AG09319 (cell line): Measurements from ENCODE around the gene LMX1A.

Experiments
- DNase-seq: peaks from one replicate; pipeline ENCODE4 v3.0.0-alpha.2; 2010; ENCODE audit warnings: low read depth; ENCODE audit errors: extremely low read depth
- TF ChIP-seq, protein P1 (sequence below): IDR thresholded peaks from 2 replicates; pipeline ENCODE4 v1.5.1; 2011; ENCODE audit warnings: low read depth, mild to moderate bottlenecking, inconsistent platforms, low read length, moderate library complexity

Gene LMX1A

DNA sequence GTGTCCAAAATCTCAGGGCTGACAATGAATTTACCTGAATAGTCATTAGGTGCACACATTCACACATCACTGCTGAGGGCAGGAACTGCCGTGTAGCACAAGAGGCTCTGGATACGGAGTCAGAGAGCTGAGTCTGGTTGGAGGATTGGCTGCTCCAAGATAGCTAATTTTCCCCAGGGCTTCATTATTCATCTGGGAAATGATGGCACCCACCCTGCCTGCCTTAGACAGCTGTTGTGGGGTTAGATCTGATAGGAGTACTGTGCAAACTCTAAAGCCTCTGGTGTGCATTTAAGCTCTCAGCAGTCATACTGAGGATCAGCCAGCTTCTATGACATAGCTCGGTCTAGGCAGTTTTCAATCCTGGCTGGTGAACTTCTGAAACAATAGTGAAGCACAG, 67.0 kb downstream of the LMX1A start:
- DNase-seq, result no peak
- TF ChIP-seq, protein P1, sequence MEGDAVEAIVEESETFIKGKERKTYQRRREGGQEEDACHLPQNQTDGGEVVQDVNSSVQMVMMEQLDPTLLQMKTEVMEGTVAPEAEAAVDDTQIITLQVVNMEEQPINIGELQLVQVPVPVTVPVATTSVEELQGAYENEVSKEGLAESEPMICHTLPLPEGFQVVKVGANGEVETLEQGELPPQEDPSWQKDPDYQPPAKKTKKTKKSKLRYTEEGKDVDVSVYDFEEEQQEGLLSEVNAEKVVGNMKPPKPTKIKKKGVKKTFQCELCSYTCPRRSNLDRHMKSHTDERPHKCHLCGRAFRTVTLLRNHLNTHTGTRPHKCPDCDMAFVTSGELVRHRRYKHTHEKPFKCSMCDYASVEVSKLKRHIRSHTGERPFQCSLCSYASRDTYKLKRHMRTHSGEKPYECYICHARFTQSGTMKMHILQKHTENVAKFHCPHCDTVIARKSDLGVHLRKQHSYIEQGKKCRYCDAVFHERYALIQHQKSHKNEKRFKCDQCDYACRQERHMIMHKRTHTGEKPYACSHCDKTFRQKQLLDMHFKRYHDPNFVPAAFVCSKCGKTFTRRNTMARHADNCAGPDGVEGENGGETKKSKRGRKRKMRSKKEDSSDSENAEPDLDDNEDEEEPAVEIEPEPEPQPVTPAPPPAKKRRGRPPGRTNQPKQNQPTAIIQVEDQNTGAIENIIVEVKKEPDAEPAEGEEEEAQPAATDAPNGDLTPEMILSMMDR, result no peak

DNA sequence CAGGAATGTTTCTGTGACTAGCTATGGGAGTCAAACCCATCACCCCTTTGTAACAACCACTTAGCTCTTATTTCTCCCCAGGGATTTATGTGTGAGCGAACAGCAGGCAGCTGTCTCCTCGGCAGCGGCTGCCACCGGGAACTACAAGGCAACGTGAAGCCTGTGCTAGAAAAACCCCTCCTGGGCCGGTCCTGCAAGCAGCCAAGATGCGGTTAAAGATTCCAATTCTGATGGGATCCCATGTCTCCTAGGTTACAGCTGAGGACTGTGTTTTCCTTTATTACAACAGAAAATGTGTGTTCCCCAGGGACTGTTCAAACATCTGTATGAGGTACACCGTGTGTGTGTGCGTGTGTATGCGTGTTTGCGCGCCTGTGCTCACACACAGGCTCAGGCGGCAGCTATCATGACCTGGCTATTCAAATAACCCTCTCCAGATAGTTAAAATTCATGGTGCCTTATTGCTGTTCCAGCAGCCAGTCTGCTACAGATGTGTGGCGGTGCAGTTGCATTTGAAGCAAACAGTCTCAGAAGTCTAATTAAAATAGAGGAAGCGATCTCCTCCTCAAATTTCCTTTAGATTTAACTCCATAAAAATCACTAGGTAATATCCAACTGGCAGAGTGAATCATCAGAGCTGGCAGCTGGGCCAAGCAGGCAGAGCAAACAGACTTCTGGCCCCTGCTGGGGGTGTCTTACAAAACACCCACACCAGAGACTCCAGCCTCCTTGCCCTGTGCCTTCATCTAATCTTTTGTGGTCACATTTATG, 68.0 kb downstream of the LMX1A start:
- DNase-seq, result no peak
- TF ChIP-seq, protein P1, result no peak

DNA sequence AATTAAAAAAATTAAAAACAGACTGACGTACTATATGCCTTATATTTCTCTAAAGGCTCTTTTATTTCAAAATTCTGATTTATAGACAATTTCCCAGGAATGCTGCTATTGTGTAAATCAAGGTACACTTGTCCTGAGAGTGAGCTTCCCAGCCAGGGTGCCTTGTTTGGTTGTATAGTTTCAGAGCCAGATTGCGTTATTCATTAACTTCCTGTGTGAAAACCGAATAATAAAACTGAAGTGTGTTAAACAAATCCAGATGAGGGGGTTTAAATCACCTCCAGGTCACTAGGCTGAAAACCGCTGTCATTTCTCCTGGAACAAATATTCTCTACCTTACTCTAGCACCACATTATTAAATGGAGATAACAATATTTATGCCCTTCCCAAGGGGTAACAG, 68.7 kb downstream of the LMX1A start:
- TF ChIP-seq, protein P1, result no peak
- no peak for DNase-seq

DNA sequence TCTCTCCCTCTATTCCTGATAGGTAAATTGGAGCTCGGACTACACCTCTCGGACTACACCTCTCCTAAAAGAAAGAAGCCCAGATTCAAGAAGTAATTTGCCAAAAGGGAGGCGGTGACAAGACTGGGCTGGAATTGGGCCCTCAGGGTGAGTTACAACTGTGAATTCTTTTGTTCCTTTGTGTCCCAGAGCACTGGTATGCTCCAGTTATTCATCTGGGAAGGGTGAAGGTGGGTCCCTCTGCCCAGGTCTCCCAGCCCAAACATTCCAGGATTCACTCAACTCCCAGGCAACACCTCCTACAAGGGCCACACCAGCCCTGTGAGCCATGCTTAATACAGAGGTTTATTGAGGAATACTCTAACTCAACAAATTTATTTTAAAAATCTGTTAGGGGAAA, 69.2 kb downstream of the LMX1A start:
- no peak for DNase-seq
- TF ChIP-seq, protein P1, result no peak

DNA sequence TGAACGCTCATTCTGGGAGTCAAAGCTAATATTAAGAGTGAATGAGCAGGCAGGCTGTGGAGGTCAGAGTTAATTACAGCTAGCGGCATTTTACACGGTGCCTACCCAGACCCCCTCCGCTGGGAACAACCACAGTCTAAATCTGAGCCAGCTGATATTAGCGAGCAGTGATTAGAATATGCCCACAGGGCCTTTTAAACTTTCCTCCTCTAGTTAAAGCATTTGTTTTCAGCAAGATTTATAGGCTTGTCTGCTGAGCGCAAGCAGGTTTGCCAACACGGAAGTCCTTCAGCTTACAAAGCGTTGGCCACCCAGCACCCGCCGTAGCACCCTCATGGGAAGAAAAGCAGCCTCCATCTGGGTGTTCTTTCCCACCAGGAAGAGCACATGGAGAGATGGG, 72.1 kb downstream of the LMX1A start:
- DNase-seq, result no peak
- TF ChIP-seq, protein P1, result no peak

DNA sequence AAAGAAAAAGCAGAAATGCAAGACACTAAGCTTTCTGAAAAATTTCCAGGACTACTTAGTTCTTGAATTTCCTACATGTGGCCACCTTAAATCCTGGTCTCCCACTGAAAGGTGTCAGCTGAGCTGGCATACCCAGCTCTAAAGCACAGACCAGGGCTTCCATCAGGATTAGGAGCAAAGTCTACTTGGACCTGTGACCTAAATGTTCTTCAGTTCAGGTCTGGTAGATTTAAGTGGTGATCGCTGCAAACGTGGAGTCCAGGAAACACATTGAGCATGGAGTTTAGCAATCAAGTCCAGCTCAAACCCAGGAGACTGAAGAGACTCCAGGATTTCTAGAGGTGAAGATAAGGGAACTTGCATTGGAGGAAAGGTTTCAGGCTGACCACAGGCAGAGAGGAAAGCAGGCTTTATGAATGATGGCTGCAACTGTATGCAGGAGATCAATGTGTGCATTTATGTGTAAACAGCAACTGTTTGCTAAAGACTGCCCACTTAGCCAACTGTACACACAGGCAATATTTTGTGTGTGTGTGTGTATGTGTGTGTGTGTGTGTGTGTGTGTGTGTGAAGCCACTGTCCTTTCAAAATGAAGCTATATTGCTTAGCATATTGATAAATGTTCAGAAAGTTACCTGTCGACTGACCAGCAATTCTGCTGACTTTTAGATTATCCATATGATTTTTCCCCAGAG, 75.2 kb downstream of the LMX1A start:
- TF ChIP-seq, protein P1, result no peak
- DNase-seq, result no peak

DNA sequence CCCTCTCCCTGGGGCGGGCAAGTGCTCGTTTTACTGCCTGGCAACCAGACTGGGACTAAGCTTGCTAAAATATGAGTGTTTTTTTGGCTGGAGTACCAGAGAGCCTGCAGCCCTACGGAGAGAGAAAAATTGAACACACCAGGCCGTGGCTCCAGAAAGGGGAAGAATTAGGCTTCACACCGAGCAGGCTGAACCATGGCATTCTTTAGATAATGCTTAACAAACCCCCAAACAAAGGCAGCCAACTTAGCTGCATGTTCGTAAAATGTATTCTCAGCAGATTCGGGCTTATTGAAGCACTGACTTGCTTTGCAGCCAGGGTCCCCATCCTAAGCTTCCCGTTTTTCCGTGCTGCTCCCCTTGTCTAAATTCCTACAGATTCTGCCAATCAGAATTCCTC, 76.6 kb downstream of the LMX1A start:
- TF ChIP-seq, protein P1, result no peak
- DNase-seq, result no peak
